Measurements from ENCODE around the gene BCL2. TPM values are rescaled to one million over a fixed set of nuclear protein-coding genes. Genes with fewer than 3 reads are reported as not detected.

BCL2 gene
- polyA plus RNA-seq, 3 donors, result 23.1 to 27.3 (median 26.8) TPM

DNA sequence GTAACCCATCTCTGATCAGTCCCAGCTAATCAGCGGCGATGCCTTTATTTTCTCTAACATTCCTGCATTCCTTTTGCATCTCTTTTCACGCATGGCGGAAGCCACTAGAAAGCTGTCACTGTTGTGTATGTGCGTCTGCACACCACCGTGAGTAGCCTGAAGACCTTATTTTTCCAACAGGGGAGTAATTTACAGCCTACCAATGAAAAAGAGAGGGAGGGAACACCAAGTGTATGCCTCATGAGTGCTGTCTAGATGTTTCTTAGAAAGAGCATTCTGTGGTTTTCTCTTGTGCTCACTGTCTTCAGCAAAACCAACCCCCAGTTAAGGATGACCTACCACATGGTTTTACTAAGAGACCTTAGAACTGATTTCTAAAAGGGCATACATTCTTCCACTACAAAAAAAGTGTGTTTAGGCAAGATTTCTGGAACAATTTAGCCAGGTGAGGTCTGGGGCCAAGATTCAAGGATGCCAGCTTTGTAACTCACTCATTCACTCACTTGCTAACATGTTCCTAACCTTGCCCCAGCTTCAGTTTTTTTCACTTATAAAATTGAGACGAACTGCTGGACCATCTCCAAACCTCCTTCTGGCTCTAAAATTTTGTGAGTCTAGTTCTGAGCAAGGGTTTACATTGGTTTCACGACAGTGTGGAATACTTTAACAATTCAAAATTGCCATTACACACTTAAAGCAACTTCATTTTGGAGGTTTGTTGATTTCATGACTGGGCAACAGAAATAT is 51.4 kb downstream of the BCL2 start:
- peak in 5 of 11 donors; percentile 33 to 75 (median 61) for DNase-seq (ENCODE audit: extremely low read depth in 1 of 11, low read depth in 9 of 11, low spot score in 4 of 11)

DNA sequence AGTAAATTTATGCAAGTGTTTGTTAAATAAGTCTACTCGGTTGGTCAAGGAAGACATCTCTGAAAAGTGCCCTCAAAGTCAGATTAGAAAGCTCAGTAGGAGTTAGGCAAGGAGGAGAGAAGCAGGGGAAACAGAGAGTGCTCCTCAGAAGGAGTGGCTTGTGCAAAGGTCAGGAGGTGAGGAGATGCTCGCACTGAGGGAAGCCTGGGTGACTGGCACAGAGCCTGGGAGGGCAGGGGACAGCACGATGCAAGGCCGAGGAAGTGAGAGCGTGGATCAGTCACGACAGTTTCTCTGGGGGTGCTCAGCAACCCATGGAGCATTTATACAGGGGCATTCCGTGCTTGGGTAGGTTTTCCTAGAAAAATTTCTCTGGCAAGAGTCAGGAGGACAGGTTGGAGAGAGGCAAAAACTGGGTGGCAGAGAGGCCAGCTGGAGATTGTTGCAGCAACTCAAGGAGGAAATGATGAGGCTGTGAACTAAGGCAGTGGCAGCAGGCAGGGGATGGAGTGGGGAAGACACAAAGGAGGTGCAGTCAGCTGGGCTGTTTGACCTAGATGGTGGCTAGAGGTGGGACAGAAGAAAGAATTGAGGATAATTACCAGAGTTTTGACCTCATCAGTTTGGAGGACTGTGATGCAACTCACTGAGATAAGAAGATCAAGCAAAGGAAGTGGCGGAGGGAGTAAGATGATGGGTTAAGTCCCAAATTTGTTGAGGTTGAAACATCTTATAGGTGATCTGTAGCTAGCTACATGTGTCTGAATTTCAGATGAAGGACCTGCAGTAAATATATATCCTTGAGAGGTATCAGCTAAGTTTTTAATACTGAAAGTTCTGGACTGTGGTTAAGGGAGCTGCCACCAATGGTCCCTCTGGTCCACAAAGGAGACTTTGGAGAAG is 52.4 kb downstream of the BCL2 start:
- no peak for DNase-seq (ENCODE audit: extremely low read depth in 1 of 11, low read depth in 9 of 11, low spot score in 4 of 11)

DNA sequence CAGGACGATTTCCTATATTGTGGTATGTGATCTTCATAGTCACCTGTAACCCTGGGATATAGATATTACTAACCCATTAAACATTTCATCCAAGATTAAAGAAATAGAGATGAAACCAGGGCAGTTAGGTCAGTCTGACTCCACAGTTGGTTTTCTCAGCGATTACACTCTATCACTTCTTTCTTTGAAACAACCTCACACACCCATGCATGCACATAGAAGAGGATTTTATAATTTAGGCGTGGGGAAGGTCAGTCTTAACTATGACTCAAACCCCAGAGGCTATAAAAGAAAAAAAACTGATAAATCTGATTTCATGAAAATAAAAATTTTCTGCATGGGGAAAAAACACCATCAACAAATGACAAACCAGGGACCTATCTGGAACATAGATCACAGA is 54.2 kb downstream of the BCL2 start:
- no peak for DNase-seq (ENCODE audit: extremely low read depth in 1 of 11, low read depth in 9 of 11, low spot score in 4 of 11)

DNA sequence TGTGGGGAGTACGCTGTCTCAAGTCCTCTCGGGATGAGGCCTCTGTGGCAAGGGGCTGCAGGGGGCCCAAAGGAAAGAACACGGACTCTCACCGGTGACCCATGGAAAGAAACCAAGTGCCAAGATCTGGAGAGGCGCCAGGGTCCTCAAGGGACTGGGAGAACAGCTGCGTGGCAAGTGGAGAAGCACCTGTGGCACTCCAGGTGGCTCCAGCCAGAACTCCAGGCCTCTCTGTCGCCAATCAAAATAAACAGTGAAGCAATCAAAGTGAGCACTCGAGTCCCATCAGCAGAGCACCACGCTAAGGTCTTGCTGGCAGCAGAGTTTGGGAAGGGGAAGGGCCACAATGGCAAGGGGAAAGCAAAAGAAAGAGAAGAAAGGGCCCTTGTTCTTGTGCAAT is 54.7 kb downstream of the BCL2 start:
- no peak for DNase-seq (ENCODE audit: extremely low read depth in 1 of 11, low read depth in 9 of 11, low spot score in 4 of 11)

DNA sequence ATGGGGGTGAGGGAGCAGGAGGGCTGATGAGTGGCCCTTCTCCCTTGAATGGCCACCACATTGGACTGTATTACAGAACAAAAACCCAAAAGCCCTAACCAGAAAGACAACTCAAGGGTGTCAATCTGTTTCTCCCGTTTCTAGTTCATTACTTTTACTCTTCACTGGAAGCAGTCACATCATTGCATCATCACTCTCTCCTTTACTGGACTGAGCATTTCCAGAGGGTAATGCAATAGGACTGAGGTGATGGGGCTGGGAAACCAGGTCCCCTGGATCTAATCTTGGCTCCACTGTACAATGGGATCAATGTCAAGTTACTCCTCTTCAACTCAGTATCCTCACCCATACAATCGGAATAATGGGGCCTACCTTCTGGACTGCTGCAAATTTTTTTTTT is 56.1 kb downstream of the BCL2 start:
- no peak for DNase-seq (ENCODE audit: extremely low read depth in 1 of 11, low read depth in 9 of 11, low spot score in 4 of 11)

DNA sequence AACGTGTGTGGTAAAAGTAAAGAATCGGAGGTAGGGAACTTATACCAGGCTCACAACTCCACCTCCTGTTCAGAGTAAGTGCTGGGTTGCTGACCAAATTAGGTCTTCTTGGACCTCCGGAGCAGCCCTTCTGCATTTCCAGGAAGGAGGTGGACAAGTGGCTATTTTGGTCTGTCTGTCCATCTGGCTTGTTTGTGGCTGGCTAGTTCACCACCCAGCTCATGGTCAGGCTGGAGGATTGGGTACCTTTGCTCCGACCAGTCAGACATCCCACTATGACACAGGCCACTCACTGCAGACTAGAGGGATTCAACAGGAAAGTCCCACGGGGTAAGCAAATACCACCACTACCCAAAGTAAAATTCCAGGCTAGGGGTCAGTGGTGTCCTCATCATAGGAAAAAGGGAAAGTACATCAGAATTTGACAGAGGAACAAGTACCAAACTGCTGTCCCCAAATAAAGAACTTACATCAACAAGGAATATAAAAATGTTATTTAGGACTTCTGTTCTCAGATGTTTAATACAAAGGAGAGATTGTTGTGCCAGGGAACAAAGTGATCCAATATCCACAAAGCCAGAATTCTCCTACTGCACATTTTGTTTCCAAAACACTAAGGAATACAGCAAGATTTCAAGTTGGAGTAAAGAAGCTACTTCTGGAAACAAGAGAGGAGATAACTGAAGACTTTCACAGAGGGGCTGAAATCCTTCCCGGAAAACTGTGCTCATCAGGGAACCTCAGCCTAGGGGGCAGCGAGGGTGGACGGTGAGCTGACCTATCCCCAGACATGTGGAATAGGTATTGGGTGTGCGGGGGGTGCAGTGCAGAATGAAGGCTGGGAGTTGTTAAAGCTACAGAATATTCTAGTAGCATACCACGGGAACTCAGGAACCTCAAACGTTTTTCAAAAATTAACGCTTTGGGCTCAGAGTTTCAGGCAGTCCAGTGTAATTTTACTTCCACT is 56.9 kb downstream of the BCL2 start:
- no peak for DNase-seq (ENCODE audit: extremely low read depth in 1 of 11, low read depth in 9 of 11, low spot score in 4 of 11)

DNA sequence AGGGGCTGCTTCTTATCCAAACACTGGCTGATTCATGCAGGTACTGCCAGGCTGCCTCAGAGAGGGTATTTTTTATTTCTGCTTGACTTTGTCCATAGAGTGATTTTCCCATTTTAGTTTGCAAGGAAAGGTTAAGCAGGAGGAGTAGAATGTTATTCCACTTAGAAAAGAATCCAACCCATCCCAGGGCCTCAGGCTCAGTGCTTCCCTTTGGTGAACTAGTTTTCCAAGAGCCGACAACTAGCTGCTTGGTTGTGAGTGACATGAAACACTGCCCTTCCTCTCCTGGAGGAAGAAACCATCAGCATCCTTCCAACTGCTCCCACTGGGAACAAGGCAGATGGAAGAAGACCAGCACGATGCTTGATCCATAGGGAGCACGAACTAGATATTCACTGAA is 58.5 kb downstream of the BCL2 start:
- DNase-seq (ENCODE audit: extremely low read depth in 1 of 11, low read depth in 9 of 11, low spot score in 4 of 11), result no peak

DNA sequence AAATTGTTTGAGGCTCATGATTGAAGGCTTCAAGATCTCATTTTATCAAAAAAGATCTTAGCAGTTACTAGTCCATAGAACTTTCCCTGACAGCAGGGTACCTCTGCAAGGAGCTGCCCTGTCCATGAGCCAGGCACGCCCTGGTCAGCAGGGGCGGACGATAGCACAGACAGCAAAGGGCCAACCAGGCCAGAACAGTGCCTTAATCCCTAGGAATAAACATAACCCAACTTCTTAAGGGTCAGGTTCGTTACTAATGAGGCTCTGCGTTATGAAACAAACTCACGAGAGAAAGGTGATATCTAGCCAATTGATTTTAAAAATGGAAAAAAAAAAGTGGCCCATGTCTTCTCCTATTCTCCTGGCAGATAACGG is 59.2 kb downstream of the BCL2 start:
- no peak for DNase-seq (ENCODE audit: extremely low read depth in 1 of 11, low read depth in 9 of 11, low spot score in 4 of 11)

DNA sequence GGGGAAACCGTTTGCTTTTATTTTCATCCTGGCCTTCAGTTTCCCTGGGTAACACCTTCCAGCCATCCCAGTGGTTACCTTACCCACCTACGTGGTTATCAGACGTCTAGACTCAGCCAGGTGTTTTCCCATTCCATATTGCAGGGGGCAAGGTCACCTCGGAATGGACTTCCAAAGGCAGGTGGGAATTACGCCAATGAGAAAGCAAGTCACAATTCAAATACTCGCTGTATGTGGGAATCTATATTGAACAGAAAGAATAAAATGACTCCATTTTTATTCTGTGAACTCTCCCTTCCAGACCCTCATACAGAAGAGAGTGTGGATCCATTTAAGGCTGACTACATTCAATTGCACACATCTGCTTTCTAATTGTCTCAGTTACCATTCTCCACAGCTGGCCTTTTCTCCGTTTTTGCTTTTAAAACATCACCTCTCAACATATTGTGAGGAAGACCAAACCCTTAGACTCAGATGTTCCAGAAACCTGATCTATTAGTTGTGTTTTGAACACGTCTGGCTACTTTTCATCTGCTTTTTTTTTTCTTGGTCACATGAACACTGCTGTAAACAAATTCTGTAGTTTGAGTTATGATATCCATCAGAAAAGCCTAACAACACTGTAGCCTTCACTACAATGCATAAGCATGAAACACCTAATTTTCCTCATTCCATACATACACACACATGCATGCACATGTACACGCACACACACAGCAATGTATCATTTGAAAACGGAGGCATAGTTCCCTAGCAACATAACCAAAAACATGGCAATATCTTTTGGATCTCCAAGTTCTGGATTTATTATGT is 59.8 kb downstream of the BCL2 start:
- DNase-seq (ENCODE audit: extremely low read depth in 1 of 11, low read depth in 9 of 11, low spot score in 4 of 11), result no peak

DNA sequence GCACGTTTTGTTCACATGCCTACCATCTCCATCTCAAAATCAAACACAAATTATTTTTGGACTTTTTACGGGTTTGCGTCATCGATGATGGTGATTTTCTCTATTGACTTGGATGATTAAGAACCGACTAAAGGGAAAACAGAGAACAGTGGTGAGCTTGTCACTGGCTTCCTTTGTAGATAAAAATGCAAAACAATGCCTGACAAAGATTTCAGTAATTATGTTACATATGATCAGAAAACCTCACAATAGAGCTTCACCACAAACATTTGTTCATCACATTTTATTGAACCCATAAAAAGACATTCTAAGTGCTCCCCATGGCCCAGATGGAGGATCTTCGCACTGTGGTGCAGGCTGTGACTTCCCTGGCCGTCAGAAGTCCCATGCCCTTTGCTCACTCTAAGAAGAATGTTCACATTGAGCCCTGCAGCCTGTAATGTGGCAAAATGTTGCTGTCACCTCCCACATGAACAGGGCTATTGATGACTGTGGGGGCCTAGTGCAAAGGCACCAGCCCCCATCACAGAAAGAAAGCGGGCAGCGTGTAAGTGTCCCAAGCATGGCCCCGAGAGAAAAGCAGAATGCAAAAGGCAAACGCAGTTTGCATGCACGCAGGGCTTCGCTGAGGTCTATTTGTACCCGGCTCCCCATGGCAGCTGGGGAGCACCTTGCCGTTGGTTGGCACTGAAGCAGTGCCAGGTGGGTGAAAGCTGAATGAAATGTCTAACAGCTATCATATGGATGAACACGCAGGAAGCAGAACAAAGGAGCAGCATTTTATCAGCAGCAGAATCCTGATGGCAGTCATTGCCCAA is 60.6 kb downstream of the BCL2 start:
- no peak for DNase-seq (ENCODE audit: extremely low read depth in 1 of 11, low read depth in 9 of 11, low spot score in 4 of 11)

DNA sequence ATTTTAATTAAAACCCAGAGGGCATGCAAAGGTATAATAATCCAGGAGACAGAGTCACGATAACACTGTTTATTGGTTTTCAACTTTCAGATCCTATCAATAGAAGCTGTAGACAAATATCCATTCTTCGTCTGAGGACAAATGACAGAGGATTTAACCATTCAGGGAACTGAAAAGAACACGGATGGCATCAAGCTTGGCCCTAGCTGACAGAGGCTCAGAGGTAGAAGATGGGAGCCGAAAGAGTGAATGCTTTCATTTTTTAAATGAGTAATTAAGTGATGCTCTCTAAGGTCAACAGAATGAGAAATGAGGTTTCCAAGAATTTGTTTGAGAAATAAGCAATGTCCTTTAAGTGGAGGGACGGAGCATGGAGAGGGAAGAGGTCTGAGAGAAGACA is 62.1 kb downstream of the BCL2 start:
- no peak for DNase-seq (ENCODE audit: extremely low read depth in 1 of 11, low read depth in 9 of 11, low spot score in 4 of 11)

DNA sequence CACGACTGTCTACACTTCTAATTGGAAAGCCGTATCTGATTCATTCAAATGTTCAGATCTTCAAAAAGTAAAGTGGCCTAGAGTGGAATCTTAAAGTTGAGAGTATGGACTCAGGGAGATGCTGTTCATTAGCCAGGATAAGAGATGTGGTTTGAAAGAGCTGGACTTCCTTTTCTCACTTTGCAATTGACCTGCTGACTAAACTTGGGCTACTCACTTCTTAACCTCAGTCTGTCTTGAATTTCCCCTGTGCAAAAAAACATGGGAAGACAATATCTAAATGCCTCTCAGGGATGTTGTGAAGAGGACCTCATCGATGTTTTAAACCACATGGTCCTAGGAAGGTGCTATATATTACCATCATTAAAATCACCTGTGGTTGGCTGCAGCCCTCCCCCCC is 64.1 kb downstream of the BCL2 start:
- no peak for DNase-seq (ENCODE audit: extremely low read depth in 1 of 11, low read depth in 9 of 11, low spot score in 4 of 11)

DNA sequence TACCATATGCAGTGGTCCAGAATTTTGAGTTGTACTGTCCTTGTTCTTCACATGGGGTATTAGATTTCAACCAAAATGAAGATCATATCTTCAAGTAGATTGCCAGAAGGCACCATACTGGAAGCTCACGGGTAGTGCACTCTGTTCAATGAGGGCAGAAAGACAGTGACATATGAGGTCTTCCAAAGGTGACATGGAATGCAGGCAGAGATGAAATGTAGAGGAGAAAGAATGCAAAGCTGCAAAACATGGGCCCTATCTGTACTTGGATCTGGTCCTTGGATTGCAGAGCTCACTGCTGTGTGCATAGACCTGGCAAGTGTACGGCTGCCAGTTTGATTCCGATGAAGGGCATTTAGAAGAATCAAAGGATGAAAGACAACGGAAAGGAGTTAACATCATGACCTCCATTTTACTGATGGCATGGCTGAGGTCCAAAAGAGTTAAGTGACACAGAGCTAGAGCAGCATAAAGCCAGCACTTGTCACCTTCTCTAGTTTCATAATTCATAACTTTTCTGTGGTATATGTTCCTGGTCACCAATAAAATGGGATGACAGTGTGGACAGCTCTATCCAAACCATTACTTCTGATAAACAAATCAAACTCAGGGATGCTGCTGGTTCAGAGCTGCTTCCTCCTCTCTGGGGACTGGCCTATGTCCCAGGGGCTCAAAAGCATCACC is 64.7 kb downstream of the BCL2 start:
- no peak for DNase-seq (ENCODE audit: extremely low read depth in 1 of 11, low read depth in 9 of 11, low spot score in 4 of 11)

DNA sequence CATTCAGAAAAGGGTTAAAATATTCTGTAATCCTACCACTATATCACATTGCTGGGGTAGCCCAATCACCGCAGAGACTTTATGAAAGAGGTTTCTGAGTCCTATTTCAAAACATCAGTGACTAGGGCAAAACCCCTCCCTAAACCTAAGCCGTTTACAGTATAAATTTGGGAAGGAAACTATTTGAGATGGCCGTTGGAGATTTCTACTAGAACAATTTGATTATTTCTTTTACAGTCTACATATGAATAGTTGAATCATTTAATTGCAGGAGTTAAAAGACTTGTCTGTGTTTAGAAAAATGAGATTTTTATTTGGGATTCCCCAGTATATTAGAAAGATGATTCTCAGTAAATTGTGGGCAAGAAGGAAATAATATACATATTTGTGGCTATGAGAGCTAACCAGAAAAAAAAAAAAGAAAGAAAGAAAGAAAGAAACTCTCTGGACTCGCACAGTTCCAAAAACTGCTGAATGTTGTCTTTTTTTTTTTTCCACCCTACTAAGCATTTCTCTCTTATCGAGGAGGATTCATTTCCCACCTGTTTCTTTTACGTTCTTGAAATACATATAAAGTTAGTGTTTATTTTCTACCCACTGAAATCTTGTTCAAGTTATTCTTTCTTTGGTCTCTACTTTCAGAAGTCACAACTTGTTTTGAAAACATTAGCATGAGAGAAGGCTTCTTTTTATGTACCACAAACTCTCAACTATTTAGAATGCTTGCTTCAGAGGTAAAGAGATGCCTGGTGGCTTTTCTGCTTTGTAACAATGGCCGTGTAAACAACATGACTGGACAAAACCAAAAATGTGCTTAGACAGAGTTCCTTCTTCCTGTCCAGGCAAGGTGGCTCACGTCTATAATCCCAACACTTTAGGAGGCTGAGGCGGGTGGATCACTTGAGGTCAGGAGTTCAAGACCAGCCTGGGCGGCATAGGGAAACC is 65.9 kb downstream of the BCL2 start:
- no peak for DNase-seq (ENCODE audit: extremely low read depth in 1 of 11, low read depth in 9 of 11, low spot score in 4 of 11)

DNA sequence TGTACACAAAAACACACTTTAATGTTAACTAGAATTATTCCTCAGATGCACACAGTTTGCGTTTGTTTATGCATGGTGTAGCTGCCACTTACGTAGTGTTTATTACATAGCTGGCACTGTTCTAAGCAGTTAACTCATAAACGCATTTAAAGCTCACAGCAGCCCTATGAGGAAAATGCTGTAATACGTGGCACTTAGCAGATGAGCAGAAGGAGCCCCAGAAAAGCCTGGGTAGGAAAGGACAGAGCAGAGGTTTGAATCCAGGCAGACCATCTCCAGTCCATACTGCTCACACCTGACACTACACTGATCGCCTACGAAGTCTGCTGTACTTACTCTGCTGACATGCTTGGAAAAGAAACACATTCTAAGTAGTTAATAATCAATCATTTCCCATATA is 66.6 kb downstream of the BCL2 start:
- DNase-seq (ENCODE audit: extremely low read depth in 1 of 11, low read depth in 9 of 11, low spot score in 4 of 11), result no peak

DNA sequence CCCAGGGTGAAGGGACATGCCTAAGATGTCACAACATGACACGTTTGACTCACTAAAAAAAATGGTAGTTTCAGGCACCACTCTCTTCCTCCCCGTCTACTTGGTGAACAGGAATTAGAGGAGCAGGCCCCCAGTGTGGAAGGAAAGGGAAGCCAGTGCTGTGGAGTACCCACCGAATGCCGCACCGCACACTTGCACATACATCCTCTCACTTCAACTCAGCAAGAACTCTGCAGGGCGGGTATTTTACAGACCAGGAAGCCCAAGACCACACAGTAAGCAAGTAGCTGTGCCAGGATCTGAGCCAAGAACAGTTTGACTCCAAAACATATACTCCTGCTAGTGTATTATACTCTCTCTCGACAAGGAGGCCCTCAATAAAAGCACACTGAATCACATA is 69.8 kb downstream of the BCL2 start:
- no peak for DNase-seq (ENCODE audit: extremely low read depth in 1 of 11, low read depth in 9 of 11, low spot score in 4 of 11)
